ENCODE data around the gene CDH4. TPM values are rescaled to one million over a fixed set of nuclear protein-coding genes. Genes with fewer than 3 reads are reported as not detected.

CDH4 gene
- total and polyA plus RNA-seq, 9 of the 15 experiments (the other 6 are each of a cell fraction or from before 2014, with no cell fraction given): 0.04 TPM; not detected in 8

DNA sequence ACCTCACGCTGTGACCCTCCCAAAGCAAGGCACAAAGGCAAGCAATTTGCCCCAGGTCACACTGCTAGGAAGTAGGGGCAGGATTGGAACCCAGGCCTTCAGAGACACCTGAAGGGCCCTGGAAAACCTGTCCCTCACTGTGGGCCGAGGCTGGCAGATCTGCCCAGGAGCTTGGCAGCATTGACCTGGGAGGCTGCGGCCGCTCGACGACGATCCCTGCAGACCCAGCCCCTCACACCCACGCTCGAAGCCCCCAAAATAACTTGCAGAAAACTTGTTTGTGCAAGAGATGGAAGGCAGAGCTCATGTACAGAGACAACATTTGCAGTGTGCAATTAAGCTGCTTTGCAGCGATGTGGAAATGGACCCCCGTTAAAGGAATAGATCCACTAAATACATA lies 562.2 kb downstream of the CDH4 start:
- 0% methylated on average over 11 of the region's 11 CpGs for WGBS (ENCODE audit: insufficient coverage, low coverage, missing lambda C conversion rate)
- intact Hi-C loops (cut with micrococcal nuclease): no loop called here
- CTCF ChIA-PET (ENCODE audit: low intra/inter-chr PET ratio): no interaction called here
- Histone ChIP-seq H3K4me3 (no peak overlapping the region), H3K79me2 (ENCODE audit: control insufficient read depth, insufficient read depth, low read length) (no peaks in the 10 kb centered on the region), H4K20me1 (replicated peaks; ENCODE audit: control insufficient read depth, insufficient read depth, low read length) (peaks cover 3% of the 10 kb centered on the region; the same call in 1 of the 2 replicates), H3K4me2 (ENCODE audit: insufficient read depth, low read length) (no peak overlapping the region), H3K9ac (ENCODE audit: insufficient read depth in 1 of 2, low read depth in 2 of 2, low read length in 2 of 2) (no peak overlapping the region), H3K9me3 (replicated peaks; ENCODE audit: control insufficient read depth, insufficient read depth, low read depth, low read length) (no peaks in the 10 kb centered on the region), H2AFZ (ENCODE audit: low read depth, low read length) (no peak overlapping the region), H3K4me1 (replicated peaks in 1 of 2; ENCODE audit: control insufficient read depth in 2 of 2, insufficient read depth in 2 of 2, low read length in 2 of 2) (no peaks in the 10 kb centered on the region; a peak in 1 of 5 replicates), H3K27ac (ENCODE audit: extremely low read depth, low read depth, low read length) (no peak overlapping the region), H3K36me3 (ENCODE audit: control insufficient read depth, insufficient read depth, low read length) (no peaks in the 10 kb centered on the region), H3K9me1 (ENCODE audit: control insufficient read depth, insufficient read depth, low read length) (no peaks in the 10 kb centered on the region), H3K27me3 (ENCODE audit: control insufficient read depth in 2 of 2, insufficient read depth in 2 of 2, low read length in 2 of 2) (peaks cover 36 to 96% of the 10 kb centered on the region in 2 experiments; a peak in 4 of 5 replicates)
- FAIRE-seq: no peak
- in situ Hi-C loops (cut with MboI): no loop called here
- BruUV-seq (replicated peaks): no TSS peak
- DNase-seq (ENCODE audit: extremely low read depth in 1 of 4, low spot score in 3 of 4): no peak
- no peak for ATAC-seq
- POLR2A ChIA-PET: no interaction called here
- TF ChIP-seq HMG20A (CRISPR knock-in tag; conservative IDR thresholded peaks at IDR 0.05) (no peak), KLF10 (CRISPR knock-in tag; IDR thresholded peaks at IDR 0.05) (no peak), RUNX1 (IDR thresholded peaks at IDR 0.05; ENCODE audit: low read depth) (no peak), MXI1 (IDR thresholded peaks at IDR 0.05; ENCODE audit: low read depth, low read length) (no peak), SRSF7 (optimal IDR thresholded peaks at IDR 0.05; ENCODE audit: low read depth, low read length) (no peak), PURB (CRISPR knock-in tag; IDR thresholded peaks at IDR 0.05; ENCODE audit: low read depth) (no peak), ZNF239 (CRISPR knock-in tag; IDR thresholded peaks at IDR 0.05) (no peak), PCBP2 (IDR thresholded peaks at IDR 0.05; ENCODE audit: low read depth, low read length, poor library complexity, severe bottlenecking) (no peak)
- TF ChIP-seq, protein P1, sequence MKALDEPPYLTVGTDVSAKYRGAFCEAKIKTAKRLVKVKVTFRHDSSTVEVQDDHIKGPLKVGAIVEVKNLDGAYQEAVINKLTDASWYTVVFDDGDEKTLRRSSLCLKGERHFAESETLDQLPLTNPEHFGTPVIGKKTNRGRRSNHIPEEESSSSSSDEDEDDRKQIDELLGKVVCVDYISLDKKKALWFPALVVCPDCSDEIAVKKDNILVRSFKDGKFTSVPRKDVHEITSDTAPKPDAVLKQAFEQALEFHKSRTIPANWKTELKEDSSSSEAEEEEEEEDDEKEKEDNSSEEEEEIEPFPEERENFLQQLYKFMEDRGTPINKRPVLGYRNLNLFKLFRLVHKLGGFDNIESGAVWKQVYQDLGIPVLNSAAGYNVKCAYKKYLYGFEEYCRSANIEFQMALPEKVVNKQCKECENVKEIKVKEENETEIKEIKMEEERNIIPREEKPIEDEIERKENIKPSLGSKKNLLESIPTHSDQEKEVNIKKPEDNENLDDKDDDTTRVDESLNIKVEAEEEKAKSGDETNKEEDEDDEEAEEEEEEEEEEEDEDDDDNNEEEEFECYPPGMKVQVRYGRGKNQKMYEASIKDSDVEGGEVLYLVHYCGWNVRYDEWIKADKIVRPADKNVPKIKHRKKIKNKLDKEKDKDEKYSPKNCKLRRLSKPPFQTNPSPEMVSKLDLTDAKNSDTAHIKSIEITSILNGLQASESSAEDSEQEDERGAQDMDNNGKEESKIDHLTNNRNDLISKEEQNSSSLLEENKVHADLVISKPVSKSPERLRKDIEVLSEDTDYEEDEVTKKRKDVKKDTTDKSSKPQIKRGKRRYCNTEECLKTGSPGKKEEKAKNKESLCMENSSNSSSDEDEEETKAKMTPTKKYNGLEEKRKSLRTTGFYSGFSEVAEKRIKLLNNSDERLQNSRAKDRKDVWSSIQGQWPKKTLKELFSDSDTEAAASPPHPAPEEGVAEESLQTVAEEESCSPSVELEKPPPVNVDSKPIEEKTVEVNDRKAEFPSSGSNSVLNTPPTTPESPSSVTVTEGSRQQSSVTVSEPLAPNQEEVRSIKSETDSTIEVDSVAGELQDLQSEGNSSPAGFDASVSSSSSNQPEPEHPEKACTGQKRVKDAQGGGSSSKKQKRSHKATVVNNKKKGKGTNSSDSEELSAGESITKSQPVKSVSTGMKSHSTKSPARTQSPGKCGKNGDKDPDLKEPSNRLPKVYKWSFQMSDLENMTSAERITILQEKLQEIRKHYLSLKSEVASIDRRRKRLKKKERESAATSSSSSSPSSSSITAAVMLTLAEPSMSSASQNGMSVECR (CRISPR knock-in tag; IDR thresholded peaks at IDR 0.05): no peak
- TF ChIP-seq, protein P2, sequence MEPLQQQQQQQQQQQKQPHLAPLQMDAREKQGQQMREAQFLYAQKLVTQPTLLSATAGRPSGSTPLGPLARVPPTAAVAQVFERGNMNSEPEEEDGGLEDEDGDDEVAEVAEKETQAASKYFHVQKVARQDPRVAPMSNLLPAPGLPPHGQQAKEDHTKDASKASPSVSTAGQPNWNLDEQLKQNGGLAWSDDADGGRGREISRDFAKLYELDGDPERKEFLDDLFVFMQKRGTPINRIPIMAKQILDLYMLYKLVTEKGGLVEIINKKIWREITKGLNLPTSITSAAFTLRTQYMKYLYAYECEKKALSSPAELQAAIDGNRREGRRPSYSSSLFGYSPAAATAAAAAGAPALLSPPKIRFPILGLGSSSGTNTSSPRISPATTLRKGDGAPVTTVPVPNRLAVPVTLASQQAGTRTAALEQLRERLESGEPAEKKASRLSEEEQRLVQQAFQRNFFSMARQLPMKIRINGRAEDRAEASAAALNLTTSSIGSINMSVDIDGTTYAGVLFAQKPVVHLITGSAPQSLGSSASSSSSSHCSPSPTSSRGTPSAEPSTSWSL (CRISPR knock-in tag; IDR thresholded peaks at IDR 0.05; ENCODE audit: borderline replicate concordance): no peak
- TF ChIP-seq, protein P3, sequence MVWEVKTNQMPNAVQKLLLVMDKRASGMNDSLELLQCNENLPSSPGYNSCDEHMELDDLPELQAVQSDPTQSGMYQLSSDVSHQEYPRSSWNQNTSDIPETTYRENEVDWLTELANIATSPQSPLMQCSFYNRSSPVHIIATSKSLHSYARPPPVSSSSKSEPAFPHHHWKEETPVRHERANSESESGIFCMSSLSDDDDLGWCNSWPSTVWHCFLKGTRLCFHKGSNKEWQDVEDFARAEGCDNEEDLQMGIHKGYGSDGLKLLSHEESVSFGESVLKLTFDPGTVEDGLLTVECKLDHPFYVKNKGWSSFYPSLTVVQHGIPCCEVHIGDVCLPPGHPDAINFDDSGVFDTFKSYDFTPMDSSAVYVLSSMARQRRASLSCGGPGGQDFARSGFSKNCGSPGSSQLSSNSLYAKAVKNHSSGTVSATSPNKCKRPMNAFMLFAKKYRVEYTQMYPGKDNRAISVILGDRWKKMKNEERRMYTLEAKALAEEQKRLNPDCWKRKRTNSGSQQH (CRISPR knock-in tag; IDR thresholded peaks at IDR 0.05): no peak
- TF ChIP-seq, protein P4, sequence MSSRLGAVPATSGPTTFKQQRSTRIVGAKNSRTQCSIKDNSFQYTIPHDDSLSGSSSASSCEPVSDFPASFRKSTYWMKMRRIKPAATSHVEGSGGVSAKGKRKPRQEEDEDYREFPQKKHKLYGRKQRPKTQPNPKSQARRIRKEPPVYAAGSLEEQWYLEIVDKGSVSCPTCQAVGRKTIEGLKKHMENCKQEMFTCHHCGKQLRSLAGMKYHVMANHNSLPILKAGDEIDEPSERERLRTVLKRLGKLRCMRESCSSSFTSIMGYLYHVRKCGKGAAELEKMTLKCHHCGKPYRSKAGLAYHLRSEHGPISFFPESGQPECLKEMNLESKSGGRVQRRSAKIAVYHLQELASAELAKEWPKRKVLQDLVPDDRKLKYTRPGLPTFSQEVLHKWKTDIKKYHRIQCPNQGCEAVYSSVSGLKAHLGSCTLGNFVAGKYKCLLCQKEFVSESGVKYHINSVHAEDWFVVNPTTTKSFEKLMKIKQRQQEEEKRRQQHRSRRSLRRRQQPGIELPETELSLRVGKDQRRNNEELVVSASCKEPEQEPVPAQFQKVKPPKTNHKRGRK (tag; IDR thresholded peaks at IDR 0.05): no peak
